ENCODE results near the gene TBC1D22B.
"Not testable (repeated sequence)": the region's sequence is repeated elsewhere in the genome, so short reads cannot be mapped to it uniquely, and the experiment has no call there.

Gene TBC1D22B

GRCh38 chr6:37324131-37325033, 66.8 kb downstream of the TBC1D22B start:
- DNase-seq, result peak; percentile 21

GRCh38 chr6:37330345-37330744, 72.8 kb downstream of the TBC1D22B start:
- not testable (repeated sequence) for DNase-seq

- no peak for DNase-seq
Observed at GRCh38 chr6:37331047-37331446, 73.5 kb downstream of the TBC1D22B start.

GRCh38 chr6:37332894-37333293, 75.3 kb downstream of the TBC1D22B start:
- no peak for DNase-seq

GRCh38 chr6:37334047-37334446, 76.5 kb downstream of the TBC1D22B start:
- no peak for DNase-seq

GRCh38 chr6:37338317-37338716, 80.7 kb downstream of the TBC1D22B start:
- DNase-seq, result not testable (repeated sequence)

- no peak for DNase-seq
Observed at GRCh38 chr6:37338745-37339255, 81.2 kb downstream of the TBC1D22B start.

- no peak for DNase-seq
Observed at GRCh38 chr6:37339741-37340638, 82.4 kb downstream of the TBC1D22B start.

- DNase-seq, result no peak
Observed at GRCh38 chr6:37340639-37340943, 83.0 kb downstream of the TBC1D22B start.

GRCh38 chr6:37343248-37343647, 85.7 kb downstream of the TBC1D22B start:
- no peak for DNase-seq

- no peak for DNase-seq
Observed at GRCh38 chr6:37344308-37344707, 86.7 kb downstream of the TBC1D22B start.

- DNase-seq, result not testable (repeated sequence)
Observed at GRCh38 chr6:37345804-37346203, 88.2 kb downstream of the TBC1D22B start.

GRCh38 chr6:37347177-37347576, 89.6 kb downstream of the TBC1D22B start:
- DNase-seq, result no peak

- no peak for DNase-seq
Observed at GRCh38 chr6:37347670-37348111, 90.1 kb downstream of the TBC1D22B start.

- DNase-seq, result no peak
Observed at GRCh38 chr6:37351027-37351426, 93.5 kb downstream of the TBC1D22B start.

GRCh38 chr6:37352384-37352783, 94.8 kb downstream of the TBC1D22B start:
- DNase-seq, result no peak

GRCh38 chr6:37353761-37354525, 96.4 kb downstream of the TBC1D22B start, which contains the start of gene RNF8:
TSS of gene RNF8 (plus strand) at chr6:37353983. CDS start at chr6:37354165, 182 bp downstream.
- peak; percentile 91 for DNase-seq

- DNase-seq, result peak; percentile 29
Observed at GRCh38 chr6:37354526-37355384, 97.2 kb downstream of the TBC1D22B start.

GRCh38 chr6:37357288-37357687, 99.7 kb downstream of the TBC1D22B start:
- no peak for DNase-seq

GRCh38 chr6:37357860-37358259, 100.3 kb downstream of the TBC1D22B start:
- no peak for DNase-seq

GRCh38 chr6:37359039-37359438, 101.5 kb downstream of the TBC1D22B start:
- no peak for DNase-seq

Measured in activated naive CD4-positive, alpha-beta T cell treated with anti-CD3 and anti-CD28 coated beads, Interleukin-2, amount 50 U/mL, for 16 hours (primary cell).